H1 (cell line): ENCODE results near the gene TPSAB1. TPM values are rescaled to one million over a fixed set of nuclear protein-coding genes. Genes with fewer than 3 reads are reported as not detected.
"Not testable (repeated sequence)": the region's sequence is repeated elsewhere in the genome, so short reads cannot be mapped to it uniquely, and the experiment has no call there.

Experiments
- CTCF ChIA-PET: fragments of 300-600 bp; sonication (Branson Sonifier 250); formaldehyde crosslinking; loops from one replicate; lab custom pipeline; 2021; ENCODE audit not compliant: partially characterized antibody; lab: Charles Lee
- POLR2A ChIA-PET: fragments of 300-600 bp; sonication (Branson Sonifier 250); formaldehyde crosslinking; loops from one replicate; lab custom pipeline; 2021; ENCODE audit warnings: inconsistent platforms; ENCODE audit not compliant: partially characterized antibody; lab: Charles Lee
- DNase-seq, 2 experiments: peaks; one replicate each; pipeline versions ENCODE4 v3.0.0 to v3.0.0-alpha.2; 2010 to 2022; ENCODE audit warnings: low spot score in 2 of 2, low read depth in 1 of 2, mixed read lengths in 1 of 2
- FAIRE-seq: peaks from 2 replicates; lab custom pipeline; 2011; peaks lifted over from hg19 to GRCh38; lab: Jason Lieb, UNC
- H2AFZ ChIP-seq: 2 replicates; pipeline ENCODE4 v1.8.1; 2012; ENCODE audit warnings: low read length, inconsistent platforms
- H2AK5ac ChIP-seq: 2 replicates; pipeline ENCODE4 v1.6.1; 2013; ENCODE audit warnings: low read depth, low read length
- H2BK120ac ChIP-seq: replicated peaks from 2 replicates; pipeline ENCODE3; 2013; ENCODE audit warnings: low read depth, low read length, inconsistent platforms
- H2BK12ac ChIP-seq: 2 replicates; pipeline ENCODE4 v1.6.1; 2013; ENCODE audit warnings: low read depth, low read length
- H2BK15ac ChIP-seq: 2 replicates; pipeline ENCODE4 v1.6.1; 2013; ENCODE audit warnings: low read length
- H2BK20ac ChIP-seq: 2 replicates; pipeline ENCODE4 v1.6.1; 2013; ENCODE audit warnings: low read length
- H2BK5ac ChIP-seq: 2 replicates; pipeline ENCODE4 v1.6.1; 2013; ENCODE audit warnings: low read depth, low read length
- H3K14ac ChIP-seq: 2 replicates; pipeline ENCODE4 v1.6.1; 2013; ENCODE audit warnings: inconsistent platforms; ENCODE audit not compliant: insufficient read length
- H3K18ac ChIP-seq: 2 replicates; pipeline ENCODE4 v1.6.1; 2013; ENCODE audit warnings: low read length; ENCODE audit errors: extremely low read depth
- H3K23ac ChIP-seq: 2 replicates; pipeline ENCODE4 v1.6.1; 2013; ENCODE audit warnings: inconsistent platforms; ENCODE audit not compliant: insufficient read length
- H3K23me2 ChIP-seq: 2 replicates; pipeline ENCODE4 v1.6.1; 2013; ENCODE audit warnings: low read depth, low read length
- H3K27ac ChIP-seq: 2 replicates; pipeline ENCODE4 v1.6.1; 2011; ENCODE audit warnings: low read depth, low read length, inconsistent platforms
- H3K27me3 ChIP-seq, 4 experiments: replicated peaks in 1 of 4; 1 replicate in 1 of 4; 2 replicates in 3 of 4; pipeline versions ENCODE4 v1.6.1 to v1.8.1; 2011 to 2013; ENCODE audit warnings: low read length in 3 of 4, mild to moderate bottlenecking in 3 of 4, inconsistent platforms in 2 of 4, mixed read lengths in 2 of 4, moderate library complexity in 1 of 4; ENCODE audit not compliant: control insufficient read depth in 3 of 4, insufficient read depth in 3 of 4; ENCODE audit errors: extremely low read depth in 1 of 4
- H3K36me3 ChIP-seq, 4 experiments: 2 replicates each; pipeline versions ENCODE4 v1.6.1 to v1.8.1; 2011 to 2013; ENCODE audit warnings: mild to moderate bottlenecking in 4 of 4, low read length in 3 of 4, moderate library complexity in 2 of 4, control low read depth in 1 of 4, inconsistent platforms in 1 of 4; ENCODE audit not compliant: insufficient read depth in 4 of 4, control insufficient read depth in 2 of 4
- H3K4ac ChIP-seq: replicated peaks from 2 replicates; pipeline ENCODE3; 2013; ENCODE audit warnings: low read length, low read depth, mixed read lengths, inconsistent platforms; ENCODE audit not compliant: insufficient read length
- H3K4me1 ChIP-seq, 4 experiments: replicated peaks in 1 of 4; 1 replicate in 1 of 4; 2 replicates in 3 of 4; pipeline versions ENCODE4 v1.6.1 to v1.8.1; 2011 to 2013; ENCODE audit warnings: low read length in 3 of 4, inconsistent platforms in 2 of 4, mixed read lengths in 1 of 4; ENCODE audit not compliant: insufficient read depth in 4 of 4, control insufficient read depth in 3 of 4
- H3K4me2 ChIP-seq, 2 experiments: 2 replicates each; pipeline versions ENCODE4 v1.6.1 to v1.8.1; 2011 to 2013; ENCODE audit warnings: low read depth in 2 of 2, low read length in 2 of 2, control low read depth in 1 of 2, inconsistent platforms in 1 of 2, mild to moderate bottlenecking in 1 of 2; ENCODE audit not compliant: insufficient read depth in 1 of 2
- H3K4me3 ChIP-seq, 4 experiments: fragments of 200-600, 300-600 bp in 1 of 4; sonication (generic), shearing (Covaris generic), sonication (Bioruptor Twin) in 1 of 4; 2 replicates each; pipeline versions ENCODE4 v1.5.1 to v1.8.1; 2011 to 2016; ENCODE audit warnings: low read length in 4 of 4, low read depth in 3 of 4, control low read depth in 2 of 4, inconsistent platforms in 2 of 4, mild to moderate bottlenecking in 2 of 4, mixed read lengths in 1 of 4, moderate library complexity in 1 of 4; ENCODE audit not compliant: insufficient read depth in 2 of 4; ENCODE audit errors: extremely low read depth in 1 of 4
- H3K56ac ChIP-seq: replicated peaks from 2 replicates; pipeline ENCODE3; 2013; ENCODE audit warnings: low read depth, mild to moderate bottlenecking, mixed read lengths, low read length, inconsistent platforms; ENCODE audit not compliant: insufficient read length
- H3K79me1 ChIP-seq: 2 replicates; pipeline ENCODE4 v1.6.1; 2013; ENCODE audit warnings: low read depth, low read length, control low read depth
- H3K79me2 ChIP-seq, 2 experiments: 2 replicates each; pipeline versions ENCODE4 v1.6.1 to v1.8.1; 2012 to 2013; ENCODE audit warnings: low read length in 2 of 2, mild to moderate bottlenecking in 2 of 2, inconsistent platforms in 1 of 2; ENCODE audit not compliant: insufficient read depth in 2 of 2, control insufficient read depth in 1 of 2
- H3K9ac ChIP-seq, 4 experiments: replicated peaks in 1 of 4; 1 replicate in 1 of 4; 2 replicates in 3 of 4; pipeline versions ENCODE4 v1.6.1 to v1.8.1; 2011 to 2013; ENCODE audit warnings: low read depth in 3 of 4, low read length in 3 of 4, control low read depth in 2 of 4, mild to moderate bottlenecking in 2 of 4, moderate library complexity in 2 of 4, inconsistent platforms in 1 of 4; ENCODE audit errors: extremely low read depth in 1 of 4
- H3K9me3 ChIP-seq, 2 experiments: 2 replicates each; pipeline versions ENCODE4 v1.6.1 to v1.8.1; 2012 to 2013; ENCODE audit warnings: mild to moderate bottlenecking in 2 of 2, moderate library complexity in 2 of 2, control low read depth in 1 of 2, inconsistent platforms in 1 of 2, low read depth in 1 of 2, low read length in 1 of 2, mixed read lengths in 1 of 2; ENCODE audit not compliant: insufficient read depth in 2 of 2
- H4K20me1 ChIP-seq, 2 experiments: replicated peaks in 1 of 2; 2 replicates each; pipeline versions ENCODE3 to v1.8.1; 2011 to 2013; ENCODE audit warnings: inconsistent platforms in 2 of 2, low read length in 2 of 2, mild to moderate bottlenecking in 1 of 2; ENCODE audit not compliant: insufficient read depth in 2 of 2, control insufficient read depth in 1 of 2
- H4K5ac ChIP-seq: 2 replicates; pipeline ENCODE4 v1.6.1; 2013; ENCODE audit warnings: low read length, low read depth, mixed read lengths, inconsistent platforms; ENCODE audit not compliant: insufficient read length
- H4K8ac ChIP-seq: 2 replicates; pipeline ENCODE4 v1.8.0; 2013; ENCODE audit warnings: mild to moderate bottlenecking, moderate library complexity, low read length, inconsistent platforms; ENCODE audit not compliant: insufficient read depth; ENCODE audit errors: extremely low read depth
- H4K91ac ChIP-seq: replicated peaks from 2 replicates; pipeline ENCODE3; 2013; ENCODE audit warnings: low read length, mixed read lengths, inconsistent platforms; ENCODE audit not compliant: insufficient read length
- WGBS, 2 experiments: shearing (Covaris generic) in 1 of 2; methylation state at CpG; one replicate each; pipeline versions ENCODE4 v1.1.6 to v1.1.7; 2013 to 2015; ENCODE audit warnings: low lambda C conversion rate in 2 of 2, mixed read lengths in 2 of 2, inconsistent platforms in 1 of 2, low coverage in 1 of 2, missing lambda C conversion rate in 1 of 2; ENCODE audit not compliant: insufficient replicate concordance in 2 of 2, insufficient coverage in 1 of 2, insufficient read length in 1 of 2; ENCODE audit errors: extremely low coverage in 1 of 2, missing lambda C conversion rate in 1 of 2; 5-methylcytosine and 5-hydroxymethylcytosine counted together
- polyA plus RNA-seq, 7 experiments: library from polyadenylated mRNA; depleted of rRNA in 3 of 7; stranded (reverse) in 5 of 7; unstranded in 2 of 7; fragments of >200 nt in 5 of 7; fragments of 200-250 nt in 2 of 7; gene quantifications; 1 replicate in 5 of 7; 2 replicates in 1 of 7; 4 replicates in 1 of 7; pipeline versions ENCODE4 v1.2.1 to v1.2.3, GENCODE V29; 2011 to 2013; ENCODE audit warnings: missing spikeins in 2 of 7, mixed read lengths in 2 of 7
- total RNA-seq: library from RNA; stranded (reverse); fragmentation: NEBNext Ultra II Directional; extraction: Animal tissue kit (Norgen Biotek cat#: 25700); gene quantifications from 2 replicates; pipeline ENCODE4 v1.2.1, GENCODE V29; 2021

The TPSAB1 gene
- total and polyA plus RNA-seq, 2 of the 8 experiments (the other 6 are each of a cell fraction or from before 2014, with no cell fraction given), result 0.09 TPM; not detected in 1

DNA sequence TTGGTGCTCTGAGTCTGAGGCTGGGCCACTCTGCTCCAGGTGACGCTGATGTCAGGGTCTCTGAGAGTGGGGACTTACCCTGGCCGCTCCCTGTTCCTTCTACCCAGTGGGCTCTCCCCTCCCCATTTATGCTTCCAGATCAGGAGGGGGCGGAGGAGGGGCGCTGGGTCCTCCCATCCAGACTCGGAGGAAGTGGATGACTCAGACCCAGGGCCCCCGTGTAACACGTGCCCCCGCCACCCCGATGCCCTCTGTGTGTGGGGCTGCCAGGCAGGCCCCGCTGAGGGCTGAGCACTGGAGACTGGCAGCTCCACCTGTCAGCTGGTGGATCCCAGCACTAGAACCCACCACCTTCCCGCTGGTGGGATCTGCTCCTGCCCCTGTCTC lies 10.4 kb upstream of the TPSAB1 start, which contains the start of gene TPSB2:
TPSB2 (minus strand) TSS at position 101 of the 387 bp plus-strand sequence. CDS start 233 bp downstream, outside the sequence.
- H3K23ac ChIP-seq, H3K4me2 ChIP-seq, DNase-seq, H4K5ac ChIP-seq, H2BK12ac ChIP-seq, H4K91ac ChIP-seq, H3K36me3 ChIP-seq, H2AFZ ChIP-seq, H3K9ac ChIP-seq, H3K27me3 ChIP-seq, H3K4me1 ChIP-seq, POLR2A ChIA-PET, CTCF ChIA-PET, H3K23me2 ChIP-seq, H3K4ac ChIP-seq, H3K79me2 ChIP-seq, H3K27ac ChIP-seq, H3K18ac ChIP-seq, H2BK120ac ChIP-seq, H2BK20ac ChIP-seq, H4K20me1 ChIP-seq, H3K4me3 ChIP-seq, H2BK15ac ChIP-seq, H4K8ac ChIP-seq, FAIRE-seq, H2BK5ac ChIP-seq, H2AK5ac ChIP-seq, H3K56ac ChIP-seq, H3K9me3 ChIP-seq, H3K14ac ChIP-seq, H3K79me1 ChIP-seq: not testable (repeated sequence)
- no CpG with 5 or more reads among the region's 11 CpGs for WGBS, 2 experiments

DNA sequence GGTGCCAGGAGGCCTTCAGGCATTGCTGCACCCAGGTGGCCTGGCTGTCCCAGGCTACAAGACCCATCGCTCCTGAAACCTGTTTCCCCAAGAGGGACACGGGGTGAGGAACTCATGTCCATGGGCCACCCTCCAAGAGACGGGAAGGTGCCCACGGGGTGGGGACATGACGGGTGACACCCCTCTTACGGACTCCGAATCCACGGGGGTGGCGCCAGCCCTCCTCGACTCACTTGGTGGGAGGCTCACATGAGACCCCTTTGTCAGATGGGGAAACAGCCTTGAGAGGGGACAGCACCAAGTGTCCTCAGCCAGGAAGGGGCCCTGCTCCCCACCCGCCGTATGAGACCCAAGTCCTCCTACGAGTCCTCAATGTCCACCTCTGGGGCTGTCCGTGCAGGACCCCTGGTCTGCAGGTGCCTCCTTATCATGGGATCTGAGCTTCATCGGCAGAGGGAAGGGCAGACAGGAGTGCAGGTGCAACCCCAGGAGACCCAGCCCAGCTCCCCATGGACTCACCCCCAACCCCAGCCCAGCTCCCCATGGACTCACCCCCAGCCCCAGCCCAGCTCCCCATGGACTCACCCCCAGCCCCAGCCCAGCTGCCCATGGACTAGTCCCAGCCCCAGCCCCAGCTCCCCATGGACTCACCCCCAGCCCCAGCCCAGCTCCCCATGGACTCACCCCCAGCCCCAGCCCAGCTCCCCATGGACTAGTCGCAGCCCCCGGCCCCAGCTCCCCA lies 9.9 kb upstream of the TPSAB1 start:
- H2AK5ac ChIP-seq, H3K36me3 ChIP-seq, H2BK5ac ChIP-seq, H3K23ac ChIP-seq, H3K18ac ChIP-seq, H3K9ac ChIP-seq, H2BK12ac ChIP-seq, H4K5ac ChIP-seq, H3K56ac ChIP-seq, DNase-seq, H3K4me2 ChIP-seq, H3K9me3 ChIP-seq, H3K79me2 ChIP-seq, H3K4me1 ChIP-seq, H2BK15ac ChIP-seq, H2AFZ ChIP-seq, H3K4ac ChIP-seq, H2BK120ac ChIP-seq, POLR2A ChIA-PET, H3K27ac ChIP-seq, H3K14ac ChIP-seq, H3K27me3 ChIP-seq, FAIRE-seq, H4K91ac ChIP-seq, H2BK20ac ChIP-seq, H4K8ac ChIP-seq, H3K4me3 ChIP-seq, H3K79me1 ChIP-seq, H4K20me1 ChIP-seq, H3K23me2 ChIP-seq: not testable (repeated sequence)
- CTCF ChIA-PET, result interaction anchor here (0.8 kb wide), 1 partner anchor 38 kb away, joined by 3 read pairs; no protein-coding TSS in a partner anchor
- WGBS, 2 experiments, result 97% methylated on average over 5 of the region's 17 CpGs; no CpG with 5 or more reads in 1 of the 2 experiments
